ENCODE data around the gene INO80D. TPM values are rescaled to one million over a fixed set of nuclear protein-coding genes. Genes with fewer than 3 reads are reported as not detected.

INO80D gene
- total RNA-seq, 4 donors from 2014 or later, result 6.4 to 45.6 (median 23.4) TPM

DNA sequence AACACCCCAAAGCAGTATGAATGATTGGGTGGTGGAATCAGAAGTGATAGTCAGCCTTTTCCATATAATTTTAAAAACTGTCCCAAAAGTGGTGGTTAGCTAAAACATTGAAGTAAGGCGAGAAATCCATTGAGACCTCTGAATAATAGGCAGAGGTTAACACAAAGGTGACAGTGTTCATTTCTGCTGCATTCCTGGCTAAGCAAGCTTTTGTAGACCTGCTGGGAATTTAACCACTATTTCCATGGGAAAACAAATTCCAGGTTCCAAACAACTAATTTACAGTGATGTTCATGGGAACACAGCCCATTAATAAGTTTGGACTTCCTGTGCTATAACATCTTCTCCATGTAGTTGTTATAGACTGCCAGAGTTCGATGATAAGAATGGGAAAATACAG, 6.3 kb upstream of the INO80D start:
- intact Hi-C loops (cut with DNase I; ENCODE audit: low total_unique reads), result no loop called here
- TF ChIP-seq POLR2A (IDR thresholded peaks at IDR 0.05), result no peak
- TF ChIP-seq, protein P1, sequence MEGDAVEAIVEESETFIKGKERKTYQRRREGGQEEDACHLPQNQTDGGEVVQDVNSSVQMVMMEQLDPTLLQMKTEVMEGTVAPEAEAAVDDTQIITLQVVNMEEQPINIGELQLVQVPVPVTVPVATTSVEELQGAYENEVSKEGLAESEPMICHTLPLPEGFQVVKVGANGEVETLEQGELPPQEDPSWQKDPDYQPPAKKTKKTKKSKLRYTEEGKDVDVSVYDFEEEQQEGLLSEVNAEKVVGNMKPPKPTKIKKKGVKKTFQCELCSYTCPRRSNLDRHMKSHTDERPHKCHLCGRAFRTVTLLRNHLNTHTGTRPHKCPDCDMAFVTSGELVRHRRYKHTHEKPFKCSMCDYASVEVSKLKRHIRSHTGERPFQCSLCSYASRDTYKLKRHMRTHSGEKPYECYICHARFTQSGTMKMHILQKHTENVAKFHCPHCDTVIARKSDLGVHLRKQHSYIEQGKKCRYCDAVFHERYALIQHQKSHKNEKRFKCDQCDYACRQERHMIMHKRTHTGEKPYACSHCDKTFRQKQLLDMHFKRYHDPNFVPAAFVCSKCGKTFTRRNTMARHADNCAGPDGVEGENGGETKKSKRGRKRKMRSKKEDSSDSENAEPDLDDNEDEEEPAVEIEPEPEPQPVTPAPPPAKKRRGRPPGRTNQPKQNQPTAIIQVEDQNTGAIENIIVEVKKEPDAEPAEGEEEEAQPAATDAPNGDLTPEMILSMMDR (IDR thresholded peaks at IDR 0.05), result no peak
- Histone ChIP-seq H3K27ac (no peak overlapping the region), H3K36me3 (no peaks in the 10 kb centered on the region), H3K4me1 (no peaks in the 10 kb centered on the region), H3K9me3 (no peaks in the 10 kb centered on the region), H3K27me3 (no peaks in the 10 kb centered on the region), H3K4me3 (no peak overlapping the region)
- no peak for DNase-seq

DNA sequence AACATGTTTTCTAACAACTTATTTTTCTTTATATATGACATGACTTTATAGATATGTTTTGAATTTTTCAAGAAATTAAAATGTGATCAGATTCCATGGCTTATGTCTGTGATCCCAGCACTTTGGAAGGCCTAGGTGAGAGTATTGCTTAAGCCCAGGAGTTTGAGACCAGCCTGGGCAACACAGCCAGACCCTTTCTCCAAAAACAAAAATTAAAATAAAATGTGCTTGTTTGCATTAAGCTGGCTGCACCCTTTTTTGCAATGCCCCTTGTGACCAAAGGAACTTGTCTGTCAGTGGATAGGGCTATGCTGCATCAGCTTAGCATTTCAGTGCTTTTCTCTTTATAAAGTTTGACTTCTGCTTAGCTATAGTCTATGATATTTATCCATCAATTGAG, 2.3 kb upstream of the INO80D start:
- TF ChIP-seq POLR2A (IDR thresholded peaks at IDR 0.05), result no peak
- TF ChIP-seq, protein P1 (IDR thresholded peaks at IDR 0.05), result no peak
- H3K4me1 ChIP-seq, result peaks cover 0 to under 1% of the 10 kb centered on the region in 2 donors
- DNase-seq, result no peak
- H3K36me3 ChIP-seq, result no peaks in the 10 kb centered on the region
- H3K9me3 ChIP-seq, result no peaks in the 10 kb centered on the region
- H3K4me3 ChIP-seq, result no peak overlapping the region
- H3K27me3 ChIP-seq, result no peaks in the 10 kb centered on the region
- no peak overlapping the region for H3K27ac ChIP-seq
- intact Hi-C loops (cut with DNase I; ENCODE audit: low total_unique reads), result no loop called here

DNA sequence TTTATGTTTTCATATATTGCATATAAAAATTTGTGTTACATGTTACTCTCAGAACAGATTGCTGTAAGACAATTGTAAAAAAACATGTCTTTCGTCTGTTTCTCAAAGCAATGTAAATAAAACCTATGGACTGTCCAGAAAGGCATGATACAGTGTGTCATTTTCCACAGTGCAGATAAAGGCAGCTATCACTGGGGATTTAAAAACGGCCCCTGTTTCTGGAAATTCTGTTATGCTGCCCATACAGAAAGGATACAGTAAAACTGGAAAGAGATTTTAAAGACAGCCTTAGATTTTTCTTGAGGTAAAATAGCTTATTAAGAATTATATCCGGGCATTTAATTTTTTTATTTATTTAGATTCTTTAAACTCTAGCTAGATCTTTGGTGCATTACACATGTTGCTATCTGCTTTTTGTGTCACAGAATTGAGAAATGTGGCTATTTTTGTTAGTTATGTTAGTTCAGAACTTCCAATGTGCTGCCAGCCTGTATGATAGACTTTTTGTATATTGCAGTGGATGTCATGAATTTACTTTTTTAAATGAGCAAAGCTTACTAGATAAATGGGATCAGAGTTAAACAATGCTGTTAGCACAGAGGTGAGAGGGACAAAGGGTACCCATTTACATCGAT, 859 bp upstream of the INO80D start:
- TF ChIP-seq, protein P1 (IDR thresholded peaks at IDR 0.05), result no peak
- TF ChIP-seq POLR2A (IDR thresholded peaks at IDR 0.05), result no peak
- Histone ChIP-seq H3K36me3 (no peaks in the 10 kb centered on the region), H3K27me3 (no peaks in the 10 kb centered on the region), H3K9me3 (no peaks in the 10 kb centered on the region), H3K4me3 (peak overlapping the region; percentile 77), H3K27ac (peak overlapping the region; percentile 99), H3K4me1 (peaks cover 0 to 5% of the 10 kb centered on the region in 2 donors)
- intact Hi-C loops (cut with DNase I; ENCODE audit: low total_unique reads), result no loop called here
- DNase-seq, result no peak

DNA sequence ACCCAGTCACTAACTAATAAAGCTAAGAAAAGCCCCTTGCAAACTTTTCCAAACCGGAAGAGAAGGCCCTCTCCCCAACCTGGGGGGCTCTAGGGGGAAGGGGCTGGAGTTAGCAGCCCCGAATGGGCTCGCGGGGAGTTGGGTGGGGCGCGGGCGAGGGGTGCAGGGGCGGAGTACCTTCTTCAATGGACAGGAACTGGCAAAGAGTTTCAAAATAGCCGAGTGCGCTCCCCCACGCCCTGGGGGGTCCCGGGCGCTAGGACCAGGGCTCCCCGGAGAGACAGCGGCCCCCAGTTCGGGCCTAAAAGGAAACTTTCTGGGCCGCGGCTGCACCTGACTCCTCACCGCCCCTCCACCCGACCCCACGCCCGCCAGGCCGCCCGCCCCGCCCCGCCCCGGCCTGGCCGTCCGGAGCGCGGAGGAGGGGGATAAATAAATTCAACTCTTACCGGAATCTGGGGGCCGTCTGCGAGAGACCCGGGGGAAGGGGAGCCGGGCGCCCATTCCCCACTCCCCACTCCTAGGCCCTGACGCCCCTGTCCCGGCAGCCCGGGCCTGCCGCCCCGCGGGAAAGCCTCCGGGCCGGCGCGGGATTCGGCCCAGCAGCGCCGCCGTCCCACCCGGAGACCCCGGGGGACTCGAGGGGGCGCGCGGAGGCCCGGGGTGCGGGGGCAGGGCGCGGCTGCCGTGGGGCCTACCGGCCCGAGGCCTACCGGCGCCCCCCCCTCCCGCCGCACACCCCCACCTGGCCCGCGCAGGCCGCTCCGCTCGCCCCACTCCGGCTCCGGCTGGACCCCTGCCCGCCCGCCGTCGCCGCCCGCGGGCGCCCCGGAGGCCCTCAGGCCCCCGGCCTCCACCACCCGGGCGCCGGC, 868 bp downstream of the INO80D start:
- H3K27ac ChIP-seq, result peak overlapping the region; percentile 99
- no peaks in the 10 kb centered on the region for H3K36me3 ChIP-seq
- peak; percentile 31 to 54 for DNase-seq
- peaks cover 0 to 5% of the 10 kb centered on the region in 2 donors for H3K4me1 ChIP-seq
- H3K4me3 ChIP-seq, result peak overlapping the region; percentile 77
- H3K27me3 ChIP-seq, result no peaks in the 10 kb centered on the region
- TF ChIP-seq POLR2A (IDR thresholded peaks at IDR 0.05), result no peak
- TF ChIP-seq, protein P1 (IDR thresholded peaks at IDR 0.05), result no peak
- intact Hi-C loops (cut with DNase I; ENCODE audit: low total_unique reads), result no loop called here
- H3K9me3 ChIP-seq, result no peaks in the 10 kb centered on the region

DNA sequence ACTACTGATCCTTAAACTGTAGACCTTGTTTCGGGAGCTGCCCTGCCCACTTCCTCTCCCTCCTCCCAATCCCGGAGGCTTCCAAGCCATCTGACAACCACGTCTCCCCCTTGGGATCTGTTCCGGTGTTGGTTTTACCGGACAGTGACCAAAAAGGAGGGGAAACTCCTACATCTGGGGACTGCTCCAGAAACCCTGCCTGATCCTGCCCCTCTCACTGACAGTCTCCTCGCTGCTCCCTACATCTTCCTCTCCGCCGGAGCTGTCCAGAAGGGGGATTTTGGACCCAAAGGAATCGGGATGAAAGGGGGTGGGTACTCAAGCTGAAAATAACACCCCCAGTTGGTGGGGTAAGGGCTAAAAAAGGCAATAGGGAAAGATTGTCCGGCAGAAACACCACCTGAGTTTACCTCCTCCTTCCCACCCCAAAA, 1.5 kb downstream of the INO80D start:
- TF ChIP-seq POLR2A (IDR thresholded peaks at IDR 0.05), result peak; percentile 48 to 64
- TF ChIP-seq, protein P1 (IDR thresholded peaks at IDR 0.05), result peak in 1 of 4 experiments; percentile 16
- peaks cover 0 to 5% of the 10 kb centered on the region in 2 donors for H3K4me1 ChIP-seq
- no peaks in the 10 kb centered on the region for H3K27me3 ChIP-seq
- peak; percentile 77 to 82 for DNase-seq
- intact Hi-C loops (cut with DNase I; ENCODE audit: low total_unique reads), result no loop called here
- no peaks in the 10 kb centered on the region for H3K36me3 ChIP-seq
- H3K4me3 ChIP-seq, result peak overlapping the region; percentile 77
- H3K27ac ChIP-seq, result peak overlapping the region; percentile 99
- no peaks in the 10 kb centered on the region for H3K9me3 ChIP-seq

Measured in uterus (tissue), 4 donors.